Astrocyte (in vitro differentiated cells and primary cell): ENCODE data around the gene GMDS. TPM values are rescaled to one million over a fixed set of nuclear protein-coding genes. Genes with fewer than 3 reads are reported as not detected.

Experiments
- DNase-seq: peaks from one replicate; pipeline ENCODE4 v3.0.0-alpha.2; 2010; ENCODE audit warnings: low read depth
- FAIRE-seq: peaks from 2 replicates; lab custom pipeline; 2011; peaks lifted over from hg19 to GRCh38; lab: Jason Lieb, UNC
- H2AFZ ChIP-seq: 2 replicates; pipeline ENCODE4 v1.6.0; 2012; ENCODE audit warnings: low read depth, low read length, inconsistent platforms
- H3K27ac ChIP-seq: 2 replicates; pipeline ENCODE4 v1.5.1; 2011; ENCODE audit warnings: low read depth, low read length, inconsistent platforms
- H3K27me3 ChIP-seq: 2 replicates; pipeline ENCODE4 v1.6.0; 2011; ENCODE audit warnings: low read length, inconsistent platforms; ENCODE audit not compliant: insufficient read depth
- H3K36me3 ChIP-seq: 2 replicates; pipeline ENCODE4 v1.5.1; 2011; ENCODE audit warnings: low read length, inconsistent platforms; ENCODE audit not compliant: insufficient read depth
- H3K4me1 ChIP-seq: 2 replicates; pipeline ENCODE4 v1.5.1; 2011; ENCODE audit warnings: low read length, inconsistent platforms; ENCODE audit not compliant: insufficient read depth
- H3K4me2 ChIP-seq: 2 replicates; pipeline ENCODE4 v1.6.0; 2012; ENCODE audit warnings: low read length, inconsistent platforms
- H3K4me3 ChIP-seq: 2 replicates; pipeline ENCODE4 v1.5.1; 2011; ENCODE audit warnings: low read depth, mild to moderate bottlenecking, low read length, inconsistent platforms; ENCODE audit not compliant: insufficient read depth
- H3K79me2 ChIP-seq: 2 replicates; pipeline ENCODE4 v1.6.0; 2012; ENCODE audit warnings: mild to moderate bottlenecking, low read length, inconsistent platforms; ENCODE audit not compliant: insufficient read depth
- H3K9ac ChIP-seq: 2 replicates; pipeline ENCODE4 v1.6.0; 2012; ENCODE audit warnings: mild to moderate bottlenecking, low read length, inconsistent platforms
- H3K9me3 ChIP-seq: 2 replicates; pipeline ENCODE4 v1.5.1; 2012; ENCODE audit warnings: low read depth, mild to moderate bottlenecking, low read length, inconsistent platforms; ENCODE audit not compliant: insufficient read depth
- H4K20me1 ChIP-seq: 2 replicates; pipeline ENCODE4 v1.6.0; 2012; ENCODE audit warnings: low read length, inconsistent platforms; ENCODE audit not compliant: insufficient read depth
- H3K27ac Mint-ChIP-seq: one replicate; pipeline ENCODE4 v1.8.0; 2021; ENCODE audit warnings: mild to moderate bottlenecking, mixed read lengths; ENCODE audit not compliant: unreplicated experiment
- H3K27me3 Mint-ChIP-seq: one replicate; pipeline ENCODE4 v1.8.0; 2021; ENCODE audit warnings: low read depth, mixed read lengths; ENCODE audit not compliant: unreplicated experiment
- H3K36me3 Mint-ChIP-seq: one replicate; pipeline ENCODE4 v1.8.0; 2021; ENCODE audit warnings: low read depth, mixed read lengths; ENCODE audit not compliant: unreplicated experiment
- H3K4me1 Mint-ChIP-seq: one replicate; pipeline ENCODE4 v1.8.0; 2021; ENCODE audit warnings: low read depth, mixed read lengths; ENCODE audit not compliant: unreplicated experiment
- H3K4me3 Mint-ChIP-seq: one replicate; pipeline ENCODE4 v1.8.0; 2021; ENCODE audit warnings: mild to moderate bottlenecking, moderate library complexity, mixed read lengths; ENCODE audit not compliant: unreplicated experiment
- H3K9me3 Mint-ChIP-seq: one replicate; pipeline ENCODE4 v1.8.0; 2021; ENCODE audit warnings: mild to moderate bottlenecking, mixed read lengths; ENCODE audit not compliant: unreplicated experiment
- EZH2 ChIP-seq: IDR thresholded peaks from 2 replicates; pipeline ENCODE4 v1.6.1; 2012; ENCODE audit warnings: mild to moderate bottlenecking, low read length, inconsistent platforms; ENCODE audit not compliant: insufficient read depth
- total RNA-seq: library from RNA; stranded (reverse); gene quantifications from 2 replicates; pipeline ENCODE4 v1.2.1, GENCODE V29; 2021
- TF ChIP-seq, protein P1 (sequence below): IDR thresholded peaks from 2 replicates; pipeline ENCODE4 v1.5.1; 2011; ENCODE audit warnings: low read depth, mild to moderate bottlenecking, inconsistent platforms, low read length, moderate library complexity; ENCODE audit not compliant: insufficient read depth

GMDS gene
- total RNA-seq, 1 donor from 2014 or later = 9.4 TPM

DNA sequence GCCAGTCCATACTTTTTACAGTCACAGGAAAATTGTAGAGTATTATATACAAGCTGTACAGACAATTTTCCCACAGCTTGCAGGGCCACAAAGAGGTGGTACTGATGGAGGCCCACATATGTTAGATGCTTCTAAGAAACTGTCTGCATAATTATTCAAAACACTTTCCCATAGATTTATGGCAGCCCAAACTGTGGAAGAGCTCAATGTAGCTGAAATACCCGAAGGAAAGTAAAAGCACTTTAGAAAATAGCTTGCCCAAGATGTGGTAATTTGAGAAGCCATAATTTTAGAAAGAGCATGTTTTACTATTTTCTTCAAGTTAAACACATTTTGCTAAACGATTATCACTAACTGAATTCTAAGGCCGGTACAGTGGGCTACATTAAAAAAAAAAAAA is 36.9 kb downstream of the GMDS start:
- H3K4me1 Mint-ChIP-seq = no peaks in the 10 kb centered on the region
- no peaks in the 10 kb centered on the region for H3K27me3 Mint-ChIP-seq

DNA sequence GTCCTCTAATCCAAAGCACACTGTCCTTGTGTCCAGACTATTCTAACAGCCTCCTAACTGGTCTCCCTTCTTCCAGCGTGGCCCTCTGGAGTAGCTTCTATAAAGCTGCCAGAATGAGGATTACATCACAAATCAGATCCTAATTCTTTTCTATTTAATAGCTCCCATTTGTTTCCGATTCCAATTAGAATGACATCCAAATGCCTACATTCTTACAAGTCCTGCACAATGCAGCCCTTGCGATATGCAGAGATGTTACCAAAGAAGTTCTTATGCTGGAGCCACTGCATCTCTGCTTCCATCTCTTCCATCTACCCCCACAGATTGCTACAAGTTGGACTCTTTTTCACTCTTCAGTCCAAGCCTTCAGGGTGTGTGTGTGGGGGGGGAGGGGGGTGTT is 40.0 kb downstream of the GMDS start:
- Mint-ChIP-seq H3K9me3 (peaks cover 2% of the 10 kb centered on the region), H3K4me1 (no peaks in the 10 kb centered on the region), H3K4me3 (no peak overlapping the region), H3K36me3 (peaks cover 4% of the 10 kb centered on the region), H3K27ac (no peak overlapping the region), H3K27me3 (no peaks in the 10 kb centered on the region)
- Histone ChIP-seq H3K4me1 (no peaks in the 10 kb centered on the region), H3K27me3 (no peaks in the 10 kb centered on the region), H3K27ac (no peak overlapping the region), H4K20me1 (peaks cover 7% of the 10 kb centered on the region), H3K4me2 (no peak overlapping the region), H3K9ac (no peak overlapping the region), H3K79me2 (no peaks in the 10 kb centered on the region), H3K4me3 (no peak overlapping the region), H2AFZ (no peak overlapping the region), H3K9me3 (no peaks in the 10 kb centered on the region), H3K36me3 (no peaks in the 10 kb centered on the region)
- no peak for FAIRE-seq
- TF ChIP-seq EZH2 = no peak
- TF ChIP-seq, protein P1, sequence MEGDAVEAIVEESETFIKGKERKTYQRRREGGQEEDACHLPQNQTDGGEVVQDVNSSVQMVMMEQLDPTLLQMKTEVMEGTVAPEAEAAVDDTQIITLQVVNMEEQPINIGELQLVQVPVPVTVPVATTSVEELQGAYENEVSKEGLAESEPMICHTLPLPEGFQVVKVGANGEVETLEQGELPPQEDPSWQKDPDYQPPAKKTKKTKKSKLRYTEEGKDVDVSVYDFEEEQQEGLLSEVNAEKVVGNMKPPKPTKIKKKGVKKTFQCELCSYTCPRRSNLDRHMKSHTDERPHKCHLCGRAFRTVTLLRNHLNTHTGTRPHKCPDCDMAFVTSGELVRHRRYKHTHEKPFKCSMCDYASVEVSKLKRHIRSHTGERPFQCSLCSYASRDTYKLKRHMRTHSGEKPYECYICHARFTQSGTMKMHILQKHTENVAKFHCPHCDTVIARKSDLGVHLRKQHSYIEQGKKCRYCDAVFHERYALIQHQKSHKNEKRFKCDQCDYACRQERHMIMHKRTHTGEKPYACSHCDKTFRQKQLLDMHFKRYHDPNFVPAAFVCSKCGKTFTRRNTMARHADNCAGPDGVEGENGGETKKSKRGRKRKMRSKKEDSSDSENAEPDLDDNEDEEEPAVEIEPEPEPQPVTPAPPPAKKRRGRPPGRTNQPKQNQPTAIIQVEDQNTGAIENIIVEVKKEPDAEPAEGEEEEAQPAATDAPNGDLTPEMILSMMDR = no peak
- no peak for DNase-seq

More for the DNA sequence above, 36.9 kb downstream of the GMDS start:
- Histone ChIP-seq H2AFZ (no peak overlapping the region), H3K27me3 (no peaks in the 10 kb centered on the region), H3K79me2 (no peaks in the 10 kb centered on the region), H3K4me2 (no peak overlapping the region), H4K20me1 (peaks cover 9% of the 10 kb centered on the region), H3K27ac (no peak overlapping the region), H3K4me1 (no peaks in the 10 kb centered on the region), H3K4me3 (no peak overlapping the region), H3K36me3 (no peaks in the 10 kb centered on the region), H3K9me3 (no peaks in the 10 kb centered on the region), H3K9ac (no peak overlapping the region)
- no peak overlapping the region for H3K4me3 Mint-ChIP-seq
- no peak overlapping the region for H3K27ac Mint-ChIP-seq
- peaks cover 4% of the 10 kb centered on the region for H3K36me3 Mint-ChIP-seq
- TF ChIP-seq, protein P1 = no peak
- no peak for TF ChIP-seq EZH2
- DNase-seq (no peak), FAIRE-seq (no peak)
- peaks cover 2% of the 10 kb centered on the region for H3K9me3 Mint-ChIP-seq

DNA sequence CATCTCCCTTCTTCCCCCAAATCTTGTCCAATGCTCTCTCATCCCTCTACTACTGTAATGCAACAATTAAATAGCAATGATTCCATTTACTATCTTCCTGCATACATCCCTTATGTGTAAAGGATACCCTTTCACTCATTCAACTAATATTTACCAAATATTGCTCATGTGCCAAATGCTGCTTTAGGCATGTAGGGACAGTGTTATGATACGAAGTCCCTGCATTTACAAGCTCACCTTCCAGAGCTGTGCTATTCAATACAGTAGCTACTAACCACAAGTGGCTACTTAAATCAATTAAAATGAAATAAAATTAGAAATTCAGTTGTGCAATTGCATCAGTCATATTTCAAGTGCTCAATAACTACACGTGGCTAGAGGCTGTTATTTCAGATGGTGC is 41.1 kb downstream of the GMDS start:
- FAIRE-seq = no peak

More for the DNA sequence above, 41.1 kb downstream of the GMDS start:
- H3K79me2 ChIP-seq = no peaks in the 10 kb centered on the region
- TF ChIP-seq, protein P1 = no peak
- no peak for TF ChIP-seq EZH2
- Mint-ChIP-seq H3K4me1 (no peaks in the 10 kb centered on the region), H3K27me3 (no peaks in the 10 kb centered on the region), H3K27ac (peak overlapping the region; percentile 9), H3K36me3 (peaks cover 4% of the 10 kb centered on the region), H3K9me3 (peaks cover 2% of the 10 kb centered on the region), H3K4me3 (no peak overlapping the region)
- no peak overlapping the region for H3K4me3 ChIP-seq
- DNase-seq = no peak
- no peaks in the 10 kb centered on the region for H3K4me1 ChIP-seq
- H3K9ac ChIP-seq = no peak overlapping the region
- H3K4me2 ChIP-seq = no peak overlapping the region
- H3K27ac ChIP-seq = no peak overlapping the region
- no peaks in the 10 kb centered on the region for H3K27me3 ChIP-seq
- no peaks in the 10 kb centered on the region for H3K9me3 ChIP-seq
- H3K36me3 ChIP-seq = no peaks in the 10 kb centered on the region
- no peak overlapping the region for H2AFZ ChIP-seq
- peaks cover 1% of the 10 kb centered on the region for H4K20me1 ChIP-seq
